NB4 (cell line): ENCODE data around the gene LSAMP.

Source experiments
- POLR2A ChIP-seq: IDR thresholded peaks from 2 replicates; pipeline ENCODE4 v1.6.1; 2011; ENCODE audit warnings: mild to moderate bottlenecking; ENCODE audit not compliant: insufficient read length; ENCODE audit errors: extremely low read depth
- TF ChIP-seq, protein P1 (sequence below): IDR thresholded peaks from one replicate; pipeline ENCODE4 v1.5.1; 2012; ENCODE audit warnings: low read depth, low read length
- TF ChIP-seq, protein P2 (sequence below): IDR thresholded peaks from 2 replicates; pipeline ENCODE4 v1.6.1; 2011; ENCODE audit warnings: low read depth, low read length

DNA sequence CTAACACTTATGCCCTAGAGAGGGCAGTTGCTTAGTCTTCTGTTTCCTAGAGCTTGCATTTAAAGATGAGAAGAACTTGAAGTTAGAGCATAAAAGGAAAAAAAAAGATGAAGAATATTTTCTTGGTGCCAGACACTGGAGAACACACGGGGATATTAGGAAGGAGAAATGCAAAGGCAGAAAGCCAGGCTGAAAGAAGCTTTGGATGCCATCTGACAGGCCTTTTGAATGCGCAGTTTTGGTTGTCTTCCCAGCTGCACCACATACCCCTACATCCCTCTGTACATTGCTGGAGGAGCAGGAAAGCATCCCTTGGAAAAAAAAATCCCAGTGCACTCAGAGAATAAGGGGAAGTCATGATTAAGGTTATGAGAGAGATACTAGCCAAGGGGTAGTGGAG is 443.1 kb downstream of the LSAMP start:
- TF ChIP-seq, protein P1, sequence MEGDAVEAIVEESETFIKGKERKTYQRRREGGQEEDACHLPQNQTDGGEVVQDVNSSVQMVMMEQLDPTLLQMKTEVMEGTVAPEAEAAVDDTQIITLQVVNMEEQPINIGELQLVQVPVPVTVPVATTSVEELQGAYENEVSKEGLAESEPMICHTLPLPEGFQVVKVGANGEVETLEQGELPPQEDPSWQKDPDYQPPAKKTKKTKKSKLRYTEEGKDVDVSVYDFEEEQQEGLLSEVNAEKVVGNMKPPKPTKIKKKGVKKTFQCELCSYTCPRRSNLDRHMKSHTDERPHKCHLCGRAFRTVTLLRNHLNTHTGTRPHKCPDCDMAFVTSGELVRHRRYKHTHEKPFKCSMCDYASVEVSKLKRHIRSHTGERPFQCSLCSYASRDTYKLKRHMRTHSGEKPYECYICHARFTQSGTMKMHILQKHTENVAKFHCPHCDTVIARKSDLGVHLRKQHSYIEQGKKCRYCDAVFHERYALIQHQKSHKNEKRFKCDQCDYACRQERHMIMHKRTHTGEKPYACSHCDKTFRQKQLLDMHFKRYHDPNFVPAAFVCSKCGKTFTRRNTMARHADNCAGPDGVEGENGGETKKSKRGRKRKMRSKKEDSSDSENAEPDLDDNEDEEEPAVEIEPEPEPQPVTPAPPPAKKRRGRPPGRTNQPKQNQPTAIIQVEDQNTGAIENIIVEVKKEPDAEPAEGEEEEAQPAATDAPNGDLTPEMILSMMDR: no peak
- TF ChIP-seq, protein P2, sequence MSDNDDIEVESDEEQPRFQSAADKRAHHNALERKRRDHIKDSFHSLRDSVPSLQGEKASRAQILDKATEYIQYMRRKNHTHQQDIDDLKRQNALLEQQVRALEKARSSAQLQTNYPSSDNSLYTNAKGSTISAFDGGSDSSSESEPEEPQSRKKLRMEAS: no peak
- no peak for TF ChIP-seq POLR2A
